ENCODE measurements around the gene SEMA5A.

DNA sequence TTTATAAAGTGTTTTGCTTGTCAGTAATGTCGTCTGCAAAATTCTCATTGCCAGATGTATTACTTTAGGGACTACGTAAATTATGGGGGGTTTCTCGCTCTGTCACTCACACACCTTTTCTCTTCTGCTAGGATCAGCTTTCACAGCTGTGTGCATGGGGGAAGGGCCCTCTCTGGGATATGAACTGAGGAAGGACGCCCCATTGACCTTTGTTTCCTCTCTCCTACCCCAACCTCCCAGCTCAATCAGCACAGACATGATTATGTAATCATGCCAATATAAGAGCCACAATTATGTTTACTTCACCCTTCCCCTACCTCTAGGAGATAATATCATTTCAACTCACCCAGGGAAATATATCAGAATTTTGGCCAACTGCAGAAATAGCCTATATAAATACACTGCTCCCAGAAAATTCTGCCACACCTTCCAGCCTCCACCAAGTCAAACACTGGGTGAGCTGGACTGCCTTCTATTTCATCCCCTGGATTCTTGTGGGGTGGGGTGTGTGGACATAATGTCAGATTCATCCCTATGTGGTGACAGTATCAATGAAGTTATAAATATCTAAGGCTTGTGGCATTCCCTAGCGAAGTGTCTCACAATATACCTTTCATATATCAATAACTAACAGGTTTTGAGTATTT lies 12.6 kb upstream of the SEMA5A start:
- TF ChIP-seq CTCF (IDR thresholded peaks at IDR 0.05; ENCODE audit: insufficient read depth, low read depth, low read length) (no peak), EZH2 (IDR thresholded peaks at IDR 0.05; ENCODE audit: insufficient read depth, low read length) (no peak)

All from astrocyte (in vitro differentiated cells and primary cell).